Measurements from ENCODE around the gene LRRC37A3. TPM values are rescaled to one million over a fixed set of nuclear protein-coding genes. Genes with fewer than 3 reads are reported as not detected.
"Not testable (repeated sequence)": the region's sequence is repeated elsewhere in the genome, so short reads cannot be mapped to it uniquely, and the experiment has no call there.

The LRRC37A3 gene
- total and polyA plus RNA-seq, 7 donors: 2.2 to 17.7 (median 4.4) TPM; not detected in 2

DNA sequence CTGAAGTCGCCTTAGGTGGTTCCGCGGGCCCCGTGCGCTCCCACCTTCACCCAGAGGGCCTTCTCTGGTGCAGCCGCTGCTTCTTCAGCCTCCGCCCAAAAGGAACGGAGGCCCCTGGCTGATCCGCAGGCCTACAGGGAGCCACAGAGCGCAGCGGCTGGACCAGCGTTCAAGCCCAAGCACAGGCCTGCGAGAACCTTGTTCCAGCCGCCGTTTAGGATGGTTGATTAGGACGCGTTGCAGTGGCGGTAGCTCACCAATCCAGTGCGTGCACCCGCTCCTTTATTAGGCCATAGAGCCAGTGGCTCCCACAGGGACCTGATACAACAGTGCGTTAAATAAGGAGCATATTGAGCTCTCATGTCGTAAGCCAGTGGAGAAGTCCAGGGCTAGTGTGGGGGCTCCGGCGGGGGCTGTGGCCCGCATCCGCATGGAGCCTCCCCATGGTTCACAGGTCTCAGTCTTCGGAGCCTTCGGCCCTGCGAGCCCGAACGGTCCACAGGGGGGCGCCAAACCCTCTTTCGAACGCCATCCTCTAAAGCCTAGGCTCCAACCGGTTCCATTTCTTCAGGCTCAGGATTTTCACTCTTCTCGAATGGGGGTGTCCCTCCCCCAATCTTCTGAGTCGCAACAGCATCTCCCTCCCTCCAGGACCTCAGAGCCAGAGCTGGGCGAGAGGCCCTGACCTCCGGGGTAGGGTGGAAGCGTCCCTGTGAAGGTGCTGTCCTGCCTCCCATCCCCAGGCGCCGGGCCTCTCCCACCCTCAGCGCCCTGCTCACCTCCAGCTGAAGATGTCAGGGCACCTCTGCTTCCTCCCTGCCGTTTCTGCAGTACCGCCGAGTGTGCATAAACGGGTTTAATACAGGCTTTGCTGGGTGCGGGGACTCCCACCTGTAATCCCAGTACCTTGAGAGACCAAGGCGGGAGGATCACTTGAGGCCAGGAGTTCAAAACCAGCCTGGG lies 71.5 kb downstream of the LRRC37A3 start:
- H3K27me3 ChIP-seq; H3K4me3 ChIP-seq; H3K36me3 ChIP-seq; H3K9me3 ChIP-seq; H3K4me1 ChIP-seq; H3K27ac ChIP-seq; intact Hi-C loops (cut with DNase I): not testable (repeated sequence)
- peak; percentile 71 for DNase-seq
- TF ChIP-seq, protein P1, sequence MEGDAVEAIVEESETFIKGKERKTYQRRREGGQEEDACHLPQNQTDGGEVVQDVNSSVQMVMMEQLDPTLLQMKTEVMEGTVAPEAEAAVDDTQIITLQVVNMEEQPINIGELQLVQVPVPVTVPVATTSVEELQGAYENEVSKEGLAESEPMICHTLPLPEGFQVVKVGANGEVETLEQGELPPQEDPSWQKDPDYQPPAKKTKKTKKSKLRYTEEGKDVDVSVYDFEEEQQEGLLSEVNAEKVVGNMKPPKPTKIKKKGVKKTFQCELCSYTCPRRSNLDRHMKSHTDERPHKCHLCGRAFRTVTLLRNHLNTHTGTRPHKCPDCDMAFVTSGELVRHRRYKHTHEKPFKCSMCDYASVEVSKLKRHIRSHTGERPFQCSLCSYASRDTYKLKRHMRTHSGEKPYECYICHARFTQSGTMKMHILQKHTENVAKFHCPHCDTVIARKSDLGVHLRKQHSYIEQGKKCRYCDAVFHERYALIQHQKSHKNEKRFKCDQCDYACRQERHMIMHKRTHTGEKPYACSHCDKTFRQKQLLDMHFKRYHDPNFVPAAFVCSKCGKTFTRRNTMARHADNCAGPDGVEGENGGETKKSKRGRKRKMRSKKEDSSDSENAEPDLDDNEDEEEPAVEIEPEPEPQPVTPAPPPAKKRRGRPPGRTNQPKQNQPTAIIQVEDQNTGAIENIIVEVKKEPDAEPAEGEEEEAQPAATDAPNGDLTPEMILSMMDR (IDR thresholded peaks at IDR 0.05): peak; percentile 15 to 58 (median 28)
- 54 to 62% methylated on average over 47 to 49 of the region's 49 CpGs for WGBS, 2 donors

DNA sequence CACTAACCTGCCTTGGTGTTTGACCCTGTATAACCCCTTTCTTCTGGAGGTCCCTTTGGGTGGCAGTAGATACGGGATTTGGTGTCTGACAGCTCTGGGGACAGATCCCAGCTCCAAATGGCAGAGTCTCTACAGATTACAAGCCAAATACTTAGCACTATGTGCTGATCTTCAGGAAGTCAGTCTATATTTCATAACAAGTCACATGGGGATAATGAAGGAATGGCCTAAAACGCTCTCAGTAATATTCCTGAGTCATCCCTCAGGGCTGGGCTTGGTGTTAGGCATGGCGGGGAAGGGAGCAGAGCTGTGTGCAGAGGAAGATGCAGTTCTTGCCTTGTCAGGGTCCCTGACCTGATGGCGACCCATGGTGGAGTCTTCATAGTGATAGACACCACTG lies 72.4 kb downstream of the LRRC37A3 start:
- intact Hi-C loops (cut with DNase I); H3K27me3 ChIP-seq; H3K27ac ChIP-seq; H3K36me3 ChIP-seq; H3K4me3 ChIP-seq; DNase-seq; H3K4me1 ChIP-seq; H3K9me3 ChIP-seq: not testable (repeated sequence)
- 69 to 74% methylated on average over 3 of the region's 4 CpGs for WGBS, 2 donors

DNA sequence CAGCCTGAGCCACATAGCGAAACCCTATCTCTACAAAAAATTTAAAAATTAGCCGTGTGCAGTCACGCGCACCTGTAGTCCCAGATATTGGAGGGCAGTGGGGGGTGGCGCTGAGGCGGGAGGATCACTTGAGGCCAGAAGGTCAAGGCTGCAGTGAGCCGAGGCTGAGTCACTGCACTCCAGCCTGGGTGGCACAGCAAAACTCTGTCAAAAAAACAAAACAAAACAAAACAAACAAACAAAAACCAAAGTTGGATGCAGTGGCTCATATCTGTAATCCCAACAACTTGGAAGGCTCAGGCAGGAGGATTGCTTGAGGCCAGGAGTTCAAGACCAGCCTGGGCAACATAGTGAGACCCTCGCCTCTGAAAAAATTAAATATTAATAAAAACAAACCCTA lies 75.4 kb downstream of the LRRC37A3 start:
- H3K27me3 ChIP-seq; DNase-seq; H3K36me3 ChIP-seq; H3K4me1 ChIP-seq; H3K4me3 ChIP-seq; H3K9me3 ChIP-seq; intact Hi-C loops (cut with DNase I); H3K27ac ChIP-seq: not testable (repeated sequence)
- WGBS, 2 donors: 85 to 91% methylated on average over 8 of the region's 8 CpGs

DNA sequence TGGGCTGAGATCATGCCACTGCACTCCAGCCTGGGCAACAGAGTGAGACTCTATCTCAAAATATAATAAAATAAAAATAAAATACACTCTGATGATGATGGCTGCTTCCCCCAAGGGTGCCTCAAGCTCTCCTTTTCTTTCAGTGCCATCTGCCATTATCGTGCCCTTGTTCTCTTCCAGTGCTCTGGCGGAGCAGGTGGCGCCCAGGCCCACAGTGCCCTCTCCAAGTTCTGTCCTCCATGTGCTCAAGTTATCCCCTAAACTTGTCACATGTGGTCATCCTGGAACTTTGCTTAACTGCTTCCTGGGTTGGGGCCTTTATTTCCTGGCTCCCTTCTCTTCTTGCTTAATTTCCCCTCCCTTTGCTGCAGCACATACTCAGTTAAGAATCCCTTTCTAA lies 76.4 kb downstream of the LRRC37A3 start:
- H3K4me3 ChIP-seq; H3K27me3 ChIP-seq; intact Hi-C loops (cut with DNase I); DNase-seq; H3K9me3 ChIP-seq; H3K36me3 ChIP-seq; H3K27ac ChIP-seq; H3K4me1 ChIP-seq: not testable (repeated sequence)
- WGBS, 2 donors: 91 to 94% methylated on average over 3 of the region's 3 CpGs

DNA sequence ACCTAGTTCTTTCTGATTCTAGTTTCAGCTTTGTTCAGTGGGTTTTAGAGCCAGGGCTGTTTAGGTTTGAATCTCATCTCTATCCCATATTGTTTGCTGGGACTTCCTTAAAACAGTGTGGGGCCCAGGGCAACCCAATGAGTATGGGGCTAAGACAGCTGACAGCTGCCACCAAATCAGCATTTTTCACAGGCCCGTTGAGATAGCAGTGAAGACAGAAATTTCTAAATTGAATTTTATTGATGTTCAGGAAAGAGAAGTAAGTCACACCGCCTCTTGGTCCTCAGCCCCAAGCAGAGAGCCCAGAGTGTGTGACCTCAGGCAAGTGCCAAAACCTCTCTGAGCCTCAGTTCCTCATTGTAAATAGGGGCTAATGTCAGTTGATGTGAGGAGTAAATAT lies 78.3 kb downstream of the LRRC37A3 start:
- H3K27ac ChIP-seq; H3K4me3 ChIP-seq; intact Hi-C loops (cut with DNase I); H3K9me3 ChIP-seq; DNase-seq; H3K27me3 ChIP-seq; H3K36me3 ChIP-seq: not testable (repeated sequence)
- H3K4me1 ChIP-seq: peaks cover 0 to 13% (median 0%) of the 10 kb centered on the region in 4 donors
- WGBS, 2 donors: 51 to 66% methylated on average over 2 of the region's 2 CpGs

DNA sequence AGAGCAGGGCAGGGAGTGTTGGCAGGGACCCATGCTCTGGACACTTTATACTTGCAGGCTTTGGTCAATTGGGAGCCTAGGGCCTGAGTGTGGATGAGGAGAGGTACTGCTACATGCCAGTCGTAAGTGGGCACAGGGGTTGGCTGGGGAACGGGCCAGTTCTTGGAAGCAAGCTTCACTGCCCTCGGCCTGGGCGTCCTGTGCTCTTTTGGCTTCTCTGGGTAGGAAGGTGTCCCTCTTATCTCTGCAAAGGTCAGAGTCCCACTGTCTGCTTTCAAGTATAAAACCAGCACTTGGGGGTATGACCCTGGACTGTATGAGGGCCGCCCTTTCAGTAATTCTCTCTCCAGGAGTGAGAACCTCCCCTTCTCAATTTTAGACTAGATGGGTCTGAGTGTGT lies 80.8 kb downstream of the LRRC37A3 start:
- DNase-seq; H3K27ac ChIP-seq; H3K4me3 ChIP-seq; H3K9me3 ChIP-seq; intact Hi-C loops (cut with DNase I); H3K36me3 ChIP-seq; H3K27me3 ChIP-seq: not testable (repeated sequence)
- peaks cover 0 to 13% (median 0%) of the 10 kb centered on the region in 4 donors for H3K4me1 ChIP-seq
- 88 to 91% methylated on average over 5 of the region's 5 CpGs for WGBS, 2 donors

DNA sequence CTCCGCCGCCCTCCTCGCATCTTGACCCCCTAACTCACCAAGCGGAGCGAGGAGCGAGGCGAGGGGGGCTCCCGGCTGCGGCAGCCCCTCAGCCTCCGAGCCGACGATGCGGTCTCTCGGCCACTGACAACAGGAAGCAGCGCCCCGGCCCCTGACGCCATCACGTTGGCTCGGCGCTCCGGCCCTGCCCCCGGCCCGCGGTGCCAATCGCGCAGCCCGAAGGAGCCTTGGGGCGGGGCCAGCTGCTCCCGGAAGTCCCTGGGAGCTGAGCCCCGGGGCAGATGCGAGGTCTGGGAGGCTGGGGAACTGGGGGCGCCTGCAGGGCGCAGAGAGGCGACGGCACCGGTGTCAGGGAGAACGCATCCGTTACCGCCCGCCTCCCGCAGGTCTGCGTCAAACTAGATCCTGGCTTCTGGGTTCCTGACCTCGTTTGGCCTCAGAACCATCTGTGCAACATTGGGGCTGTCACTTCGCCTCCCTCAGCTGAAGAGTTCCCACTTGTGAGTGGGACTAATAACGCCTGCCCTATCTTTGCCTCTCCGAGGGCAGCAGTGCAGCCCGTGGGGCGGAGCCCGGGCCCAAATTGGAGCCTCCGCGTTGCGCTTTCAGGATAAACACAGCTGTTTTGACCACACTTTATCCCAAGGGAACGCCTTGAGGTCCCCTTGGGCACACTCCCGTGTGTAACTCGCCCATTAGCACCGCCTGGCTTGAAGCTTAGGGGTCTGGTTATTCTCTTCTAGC lies 82.1 kb downstream of the LRRC37A3 start:
- Histone ChIP-seq H3K4me1 (peaks cover 0 to 13% (median 0%) of the 10 kb centered on the region in 4 donors), H3K4me3 (peak overlapping the region; percentile 63 to 79 (median 66)), H3K27ac (peak overlapping the region; percentile 82 to 87 (median 86))
- H3K27me3 ChIP-seq; H3K9me3 ChIP-seq; H3K36me3 ChIP-seq; intact Hi-C loops (cut with DNase I): not testable (repeated sequence)
- DNase-seq: peak; percentile 93
- WGBS, 2 donors: 0% methylated on average over 54 of the region's 56 CpGs
- TF ChIP-seq POLR2A (IDR thresholded peaks at IDR 0.05) (peak; percentile 55 to 73), POLR2AphosphoS5 (IDR thresholded peaks at IDR 0.05) (peak; percentile 67 to 88 (median 84))

DNA sequence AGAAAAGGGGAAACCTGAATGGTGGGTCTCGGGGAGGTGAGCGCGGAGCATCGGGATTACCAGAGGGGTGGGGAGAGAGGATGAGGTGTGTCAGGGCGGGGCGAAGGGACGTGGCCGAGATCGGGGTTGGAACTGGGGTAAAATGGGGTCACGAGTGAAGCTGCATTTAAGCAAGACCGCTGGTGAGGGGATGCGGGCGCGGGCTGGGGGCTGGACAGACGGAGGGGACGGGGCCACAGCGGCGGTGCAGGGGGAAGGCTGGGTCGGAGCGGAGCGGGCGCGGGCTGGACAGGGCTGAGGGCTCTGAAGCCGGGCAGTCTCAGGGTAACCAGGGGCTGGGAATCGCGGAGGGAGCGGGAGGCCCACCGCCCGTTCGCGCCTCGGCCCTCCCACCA lies 82.7 kb downstream of the LRRC37A3 start:
- H3K27ac ChIP-seq: peak overlapping the region; percentile 82 to 87 (median 86)
- H3K9me3 ChIP-seq; H3K27me3 ChIP-seq; H3K36me3 ChIP-seq; intact Hi-C loops (cut with DNase I); DNase-seq: not testable (repeated sequence)
- H3K4me1 ChIP-seq: peaks cover 0 to 13% (median 0%) of the 10 kb centered on the region in 4 donors
- 0 to 1% methylated on average over 26 to 31 of the region's 32 CpGs for WGBS, 2 donors
- H3K4me3 ChIP-seq: peak overlapping the region; percentile 63 to 79 (median 66)

DNA sequence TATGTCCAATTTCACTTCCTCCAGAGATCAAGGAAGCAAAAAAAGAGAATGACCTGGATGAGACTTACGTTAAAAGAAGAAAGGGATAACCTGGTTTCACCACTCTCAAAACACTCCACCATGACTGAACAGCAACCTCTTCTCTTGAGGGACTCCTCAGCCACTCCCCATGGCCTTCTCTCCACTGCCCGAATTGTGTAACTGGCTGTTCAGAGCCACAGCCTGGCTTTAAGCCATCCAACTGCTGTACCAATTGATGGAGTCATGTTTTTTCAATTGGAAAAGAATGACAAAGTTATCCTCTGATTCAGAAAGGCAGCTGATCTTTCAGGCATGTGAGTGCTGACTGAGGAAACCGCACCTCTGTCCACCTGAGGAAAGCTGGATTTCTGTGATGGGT lies 85.2 kb downstream of the LRRC37A3 start:
- 78 to 87% methylated on average over 3 of the region's 3 CpGs for WGBS, 2 donors
- intact Hi-C loops (cut with DNase I): not testable (repeated sequence)

DNA sequence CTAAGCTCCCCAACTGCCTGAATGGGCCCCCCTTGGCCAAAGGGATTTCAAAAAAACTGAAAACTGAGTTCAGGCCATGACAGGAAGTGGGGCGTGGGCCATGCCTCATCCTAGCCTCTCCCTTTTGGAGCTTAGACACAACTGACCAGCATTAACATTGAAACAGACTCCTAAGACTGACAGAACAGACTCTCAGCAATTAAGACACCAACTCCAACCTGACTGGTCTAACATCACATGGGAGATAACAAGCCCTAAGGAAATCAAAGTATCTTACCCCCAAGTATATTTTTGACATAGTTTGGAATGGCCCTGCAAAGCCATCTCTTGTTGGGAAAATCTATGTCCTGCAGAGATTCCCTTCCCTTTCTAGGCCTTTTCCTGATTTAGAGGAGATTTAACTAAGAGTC lies 88.6 kb downstream of the LRRC37A3 start:
- WGBS, 2 donors: 63 to 78% methylated on average over 1 of the region's 1 CpG
- H3K9me3 ChIP-seq; H3K27ac ChIP-seq; H3K4me1 ChIP-seq; DNase-seq; H3K4me3 ChIP-seq; H3K36me3 ChIP-seq; intact Hi-C loops (cut with DNase I); H3K27me3 ChIP-seq: not testable (repeated sequence)

More for the DNA sequence above, 85.2 kb downstream of the LRRC37A3 start:
- H3K4me1 ChIP-seq: peaks cover 0 to 13% (median 0%) of the 10 kb centered on the region in 4 donors
- H3K9me3 ChIP-seq, H3K36me3 ChIP-seq, H3K27me3 ChIP-seq, H3K27ac ChIP-seq, H3K4me3 ChIP-seq: not testable (repeated sequence)
- DNase-seq: peak; percentile 70

DNA sequence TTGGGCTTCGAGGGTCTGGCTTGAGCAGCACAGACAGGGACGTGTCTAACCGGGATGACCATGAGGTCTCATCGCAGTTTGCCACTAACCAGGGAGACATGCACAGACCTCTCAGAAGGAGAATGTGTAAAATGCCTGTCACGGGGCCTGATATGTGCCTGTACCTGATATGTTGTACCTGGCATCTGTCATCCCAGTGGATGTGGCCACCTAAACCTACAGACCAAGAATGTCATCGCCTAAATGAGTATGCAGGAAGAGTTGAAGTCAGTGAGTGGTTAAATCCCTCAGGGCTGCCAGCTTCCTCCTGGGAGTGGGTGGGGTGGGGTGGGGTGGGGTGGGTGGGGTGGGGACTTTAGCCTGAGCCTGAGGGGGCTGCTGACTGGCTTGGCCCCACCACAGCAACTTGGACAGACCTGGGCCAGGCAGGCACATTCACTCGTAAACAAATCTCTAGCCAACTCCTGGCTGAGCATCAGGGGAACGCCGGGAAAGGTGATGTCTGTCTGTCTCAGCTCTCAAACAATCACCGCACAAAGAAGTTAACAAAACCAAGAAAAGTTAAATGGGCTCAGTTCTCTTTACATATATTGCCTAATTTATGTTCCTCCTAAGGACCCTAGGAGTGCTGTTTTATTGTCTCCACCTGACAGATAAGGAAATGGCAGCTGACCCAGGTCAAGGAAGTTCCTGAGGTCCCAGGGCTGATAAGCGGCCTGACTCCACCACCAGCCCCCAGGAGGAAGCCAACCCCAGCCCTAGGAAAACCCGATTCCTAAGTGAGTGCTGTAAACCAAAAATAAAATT lies 89.3 kb downstream of the LRRC37A3 start:
- DNase-seq; H3K27me3 ChIP-seq; H3K4me1 ChIP-seq; H3K4me3 ChIP-seq; H3K9me3 ChIP-seq; H3K36me3 ChIP-seq; H3K27ac ChIP-seq; intact Hi-C loops (cut with DNase I): not testable (repeated sequence)
- WGBS, 2 donors: 33 to 64% methylated on average over 12 of the region's 12 CpGs
